SKM-1 treated with dmso at 0.1 percent for 144 hours (cell line): ENCODE measurements around the gene RAP1GAP.

Experiments
- DNase-seq: peaks from one replicate; lab custom pipeline; 2025; ENCODE audit not compliant: unreplicated experiment; lab: John Stamatoyannopoulos, UW

RAP1GAP gene

DNA sequence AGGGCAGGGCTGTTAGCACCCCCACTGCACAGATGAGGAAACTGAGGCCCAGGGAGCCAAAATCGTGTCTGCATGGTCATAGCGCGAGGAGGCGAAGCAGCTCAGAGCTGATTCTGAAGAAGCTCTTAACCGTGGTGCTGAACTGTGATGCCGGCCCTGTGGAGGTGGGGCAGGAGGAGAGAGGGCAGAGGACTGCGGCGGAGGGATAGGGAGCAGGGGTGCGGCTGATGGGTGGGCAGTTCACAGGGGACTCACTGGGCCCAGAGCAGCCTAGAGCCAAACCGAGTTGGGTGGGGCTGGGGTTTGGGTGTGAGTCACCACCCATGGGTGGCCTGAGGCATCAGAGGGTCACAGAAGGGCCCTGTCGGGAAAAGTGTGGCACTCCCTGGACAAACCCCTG is 74.7 kb downstream of the RAP1GAP start:
- DNase-seq: no peak

- no peak for DNase-seq
Observed at GRCh38 chr1:21593231-21593630, 75.9 kb downstream of the RAP1GAP start.

- no peak for DNase-seq
Observed at GRCh38 chr1:21592086-21592865, 76.9 kb downstream of the RAP1GAP start.

DNA sequence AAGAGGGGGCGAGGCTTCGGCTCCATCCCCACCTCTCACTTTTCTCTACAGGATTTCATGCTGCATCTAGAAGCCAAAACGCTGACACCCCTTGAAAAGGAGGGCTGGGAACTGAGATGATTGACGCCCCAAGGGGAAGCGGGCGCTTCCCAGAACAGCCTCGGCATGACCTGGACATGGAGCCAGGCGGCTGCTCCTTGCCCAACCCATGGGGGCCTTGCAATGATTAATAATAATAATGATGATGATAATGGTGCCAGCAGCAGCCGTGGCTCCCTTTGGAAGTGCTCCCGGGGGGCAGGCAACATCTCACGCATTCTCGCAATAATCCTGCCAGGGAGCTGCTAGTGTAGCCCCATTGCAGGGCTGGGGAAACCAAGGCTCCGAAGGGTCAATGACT is 78.2 kb downstream of the RAP1GAP start:
- no peak for DNase-seq

DNA sequence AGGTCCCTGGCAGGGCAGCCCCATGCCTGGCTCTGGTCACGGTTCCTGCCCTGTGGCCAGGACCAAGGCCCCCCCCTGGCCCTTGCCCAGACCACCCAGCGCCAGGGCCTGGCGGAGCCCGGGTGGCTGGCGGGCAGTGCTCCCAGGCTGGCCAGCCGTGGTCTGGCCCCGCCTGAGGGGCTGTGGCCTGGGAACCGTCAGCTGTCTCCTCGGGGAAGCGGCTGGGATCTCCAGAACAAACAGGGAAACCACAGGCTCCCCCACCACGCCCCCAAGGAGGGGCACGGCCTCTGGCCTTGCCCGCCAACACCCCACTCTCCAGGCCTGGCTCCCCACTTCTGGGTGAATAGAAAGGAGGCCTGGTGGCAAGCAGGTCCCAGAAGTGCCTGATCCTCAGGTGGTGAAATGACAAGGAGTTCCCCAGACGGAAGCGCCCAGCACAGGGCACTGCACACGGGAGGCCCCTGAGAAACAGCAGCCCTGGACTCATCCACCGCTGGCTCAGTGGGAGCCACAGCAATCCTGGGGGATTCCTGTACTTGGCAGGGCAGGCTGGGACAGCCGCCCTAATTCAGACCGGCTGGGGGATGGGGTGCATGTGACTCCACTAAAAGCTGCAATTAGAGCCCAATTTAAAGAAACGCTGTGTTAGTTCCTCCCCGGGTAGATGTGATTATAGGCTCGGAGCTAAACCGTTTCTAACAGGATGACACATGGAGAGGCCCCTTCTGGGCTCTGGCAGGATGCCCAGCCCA is 78.9 kb downstream of the RAP1GAP start:
- no peak for DNase-seq

DNA sequence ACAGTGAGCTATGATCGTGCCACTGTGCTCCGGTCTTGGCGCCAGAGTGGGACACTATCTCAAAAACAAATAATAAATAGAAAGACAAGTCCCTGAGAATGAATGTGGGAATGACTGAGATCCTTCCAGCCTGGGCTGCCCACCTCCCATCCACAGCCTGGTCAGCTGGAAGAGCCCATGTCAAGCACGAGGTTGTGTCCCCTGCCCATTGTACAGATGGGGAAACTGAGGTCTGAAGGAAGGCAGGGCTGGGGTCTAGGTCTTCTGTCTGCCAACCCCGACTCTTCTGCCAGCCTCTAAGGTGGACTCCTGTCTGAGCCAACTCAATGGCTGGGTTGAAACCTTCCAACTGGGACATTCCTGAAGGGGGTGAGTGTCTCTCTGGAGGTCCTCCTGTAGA is 79.5 kb downstream of the RAP1GAP start:
- no peak for DNase-seq

DNA sequence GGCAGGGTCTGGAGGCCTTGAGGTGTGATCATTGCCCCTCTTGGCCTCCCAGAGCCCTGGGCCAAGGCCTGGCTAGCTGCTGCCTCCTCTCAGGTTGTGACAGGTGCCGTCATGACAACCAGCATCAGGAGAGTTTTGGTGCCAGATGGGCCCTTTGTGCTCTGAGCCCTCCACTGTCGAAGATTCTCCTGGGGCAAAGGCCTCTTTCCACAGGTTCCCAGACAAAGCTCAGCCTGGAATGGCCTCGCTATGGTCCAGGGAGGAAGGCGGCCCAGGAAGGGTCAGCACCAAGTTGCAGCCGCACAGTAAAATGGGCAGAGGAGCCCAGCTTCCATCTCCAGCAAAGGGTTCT is 81.6 kb downstream of the RAP1GAP start:
- no peak for DNase-seq

DNA sequence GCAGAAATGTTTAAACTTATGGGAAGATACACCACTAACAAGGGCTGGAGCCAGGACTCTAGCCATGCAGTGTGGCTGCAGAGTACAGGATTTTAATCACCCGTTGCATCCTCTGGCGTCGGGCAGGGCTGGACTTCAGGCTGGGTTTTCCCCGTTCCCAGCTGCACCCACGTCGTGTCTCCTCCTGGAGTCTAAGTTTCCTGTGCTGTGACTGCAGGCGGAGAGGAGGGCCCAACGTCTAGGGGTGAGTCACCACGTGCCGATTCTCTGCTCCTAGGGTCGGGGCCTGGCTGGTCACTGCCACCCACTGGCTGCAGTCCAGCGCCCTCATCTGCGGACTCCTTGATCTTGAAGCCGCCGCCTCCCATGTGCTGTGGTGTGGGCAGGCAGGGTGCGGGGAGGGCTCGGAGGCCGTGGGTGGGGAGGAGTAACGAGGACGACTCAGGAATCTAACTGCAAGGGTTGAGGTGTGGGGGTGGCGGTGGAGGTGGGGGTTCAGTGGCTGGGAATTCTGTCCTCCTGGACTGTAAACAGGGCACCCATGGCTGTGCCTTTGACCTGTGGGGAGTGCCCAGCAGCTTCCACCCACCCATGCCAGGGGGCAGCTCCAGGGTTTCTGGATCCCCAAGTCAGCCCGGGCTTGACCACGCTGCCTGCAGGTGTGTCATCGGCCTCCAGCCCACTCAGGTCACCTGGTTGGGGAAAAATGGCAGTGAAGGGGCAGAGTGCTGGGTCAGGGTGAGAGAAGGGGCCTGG is 82.1 kb downstream of the RAP1GAP start:
- no peak for DNase-seq

DNA sequence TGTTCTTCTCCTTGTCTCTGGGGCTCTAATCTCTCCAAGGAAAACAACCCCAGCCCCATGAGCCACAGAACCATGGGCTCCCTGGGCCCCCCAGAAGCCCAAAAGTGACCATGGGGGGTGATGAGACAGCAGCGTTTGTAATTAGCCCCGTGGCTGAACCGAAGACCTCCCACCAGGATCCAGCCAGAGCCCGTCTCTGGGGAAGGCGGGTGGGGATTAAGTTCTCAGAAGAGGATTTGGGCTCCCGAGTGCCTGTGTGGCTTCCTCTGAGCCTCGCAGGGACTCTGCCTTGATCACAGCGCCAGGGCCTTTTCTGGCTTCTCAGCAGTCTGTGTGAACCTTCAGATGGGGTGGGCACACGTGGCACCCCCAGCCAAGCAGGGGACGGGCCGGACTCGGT is 82.9 kb downstream of the RAP1GAP start:
- DNase-seq: no peak

GRCh38 chr1:21585037-21585436 is 84.1 kb downstream of the RAP1GAP start:
- DNase-seq: no peak

GRCh38 chr1:21584096-21584495 is 85.1 kb downstream of the RAP1GAP start:
- DNase-seq: no peak

- DNase-seq: no peak
Observed at GRCh38 chr1:21579791-21580190, 89.4 kb downstream of the RAP1GAP start.

DNA sequence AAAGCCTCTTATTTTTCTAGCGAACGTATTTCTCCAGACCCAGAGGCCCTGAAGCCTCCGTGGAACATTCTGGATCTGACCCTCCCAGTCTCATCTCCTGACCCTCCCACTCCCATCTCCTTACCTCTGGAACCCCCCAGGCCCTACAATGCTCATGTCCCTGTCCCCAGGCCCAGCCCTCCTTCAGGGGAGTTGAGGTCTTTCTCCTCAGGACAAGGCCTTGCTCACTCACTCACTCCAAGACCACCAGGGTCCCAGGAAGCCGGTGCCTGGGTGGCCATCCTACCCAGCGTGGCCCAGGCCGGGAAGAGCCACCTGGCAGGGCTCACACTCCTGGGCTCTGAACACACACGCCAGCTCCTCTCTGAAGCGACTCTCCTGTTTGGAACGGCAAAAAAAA is 91.2 kb downstream of the RAP1GAP start:
- no peak for DNase-seq

DNA sequence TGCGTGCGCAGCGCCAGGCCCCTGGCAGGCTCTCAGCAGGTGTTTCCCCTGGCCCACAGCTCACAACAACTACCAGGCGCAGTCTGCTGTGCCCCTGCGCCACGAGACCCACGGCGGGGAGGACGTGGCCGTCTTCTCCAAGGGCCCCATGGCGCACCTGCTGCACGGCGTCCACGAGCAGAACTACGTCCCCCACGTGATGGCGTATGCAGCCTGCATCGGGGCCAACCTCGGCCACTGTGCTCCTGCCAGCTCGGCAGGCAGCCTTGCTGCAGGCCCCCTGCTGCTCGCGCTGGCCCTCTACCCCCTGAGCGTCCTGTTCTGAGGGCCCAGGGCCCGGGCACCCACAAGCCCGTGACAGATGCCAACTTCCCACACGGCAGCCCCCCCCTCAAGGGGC is 91.8 kb downstream of the RAP1GAP start:
- DNase-seq: no peak

DNA sequence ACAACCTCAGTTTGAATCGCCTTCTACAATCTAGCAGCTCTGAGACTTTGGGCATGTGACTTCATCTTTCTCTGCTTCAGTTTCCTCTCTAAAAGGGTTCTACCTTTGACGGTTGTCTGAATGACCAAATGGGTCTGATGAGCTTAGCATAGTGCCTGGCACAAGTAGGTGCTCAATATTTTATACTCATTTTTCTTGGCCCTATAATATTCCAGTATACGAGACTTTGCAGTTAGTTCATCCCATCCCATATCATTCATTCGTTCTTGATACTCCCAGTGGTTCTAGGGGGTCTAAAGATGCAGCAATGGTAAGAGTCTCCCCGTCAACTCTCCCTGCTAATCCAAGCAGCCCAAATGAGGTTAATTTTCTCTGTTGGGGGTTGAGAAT is 92.4 kb downstream of the RAP1GAP start:
- no peak for DNase-seq

DNA sequence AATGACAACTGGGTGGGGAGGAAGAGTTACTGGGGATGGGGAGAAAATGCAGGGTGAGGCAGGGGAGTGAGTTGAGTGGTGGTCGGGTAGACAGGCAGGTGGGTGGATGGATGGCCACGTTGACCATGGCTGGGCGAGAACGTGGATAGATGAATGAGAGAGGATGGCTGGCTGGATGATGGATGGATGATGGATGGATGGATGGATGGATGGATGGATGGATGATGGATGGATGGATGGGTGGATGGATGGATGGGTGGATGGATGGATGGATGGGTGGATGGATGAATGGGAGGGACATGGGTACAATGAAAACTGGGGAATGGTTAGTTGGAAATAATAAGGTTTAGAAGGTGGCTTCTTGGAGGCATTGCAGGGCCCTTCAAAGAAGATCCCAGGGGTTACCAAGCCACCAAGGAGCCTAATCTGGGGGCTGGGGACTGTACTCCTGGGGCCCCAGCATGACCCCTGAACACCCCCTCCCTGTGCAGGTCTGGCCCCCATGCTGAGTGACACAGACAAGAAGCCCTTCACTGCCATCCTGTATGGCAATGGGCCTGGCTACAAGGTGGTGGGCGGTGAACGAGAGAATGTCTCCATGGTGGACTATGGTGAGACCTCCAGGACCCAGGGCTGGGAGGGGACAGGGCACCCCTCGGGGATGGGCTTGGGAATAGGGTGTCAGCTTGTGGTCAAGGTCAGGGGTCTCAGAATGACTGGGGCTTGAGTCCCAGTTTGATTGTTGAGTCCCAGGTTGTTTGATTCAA is 92.9 kb downstream of the RAP1GAP start:
- no peak for DNase-seq

GRCh38 chr1:21575351-21575942 is 93.7 kb downstream of the RAP1GAP start:
- DNase-seq: no peak

- DNase-seq: no peak
Observed at GRCh38 chr1:21574466-21575151, 94.5 kb downstream of the RAP1GAP start.

- DNase-seq: peak; percentile 26
Observed at GRCh38 chr1:21573971-21574465, 95.1 kb downstream of the RAP1GAP start.

DNA sequence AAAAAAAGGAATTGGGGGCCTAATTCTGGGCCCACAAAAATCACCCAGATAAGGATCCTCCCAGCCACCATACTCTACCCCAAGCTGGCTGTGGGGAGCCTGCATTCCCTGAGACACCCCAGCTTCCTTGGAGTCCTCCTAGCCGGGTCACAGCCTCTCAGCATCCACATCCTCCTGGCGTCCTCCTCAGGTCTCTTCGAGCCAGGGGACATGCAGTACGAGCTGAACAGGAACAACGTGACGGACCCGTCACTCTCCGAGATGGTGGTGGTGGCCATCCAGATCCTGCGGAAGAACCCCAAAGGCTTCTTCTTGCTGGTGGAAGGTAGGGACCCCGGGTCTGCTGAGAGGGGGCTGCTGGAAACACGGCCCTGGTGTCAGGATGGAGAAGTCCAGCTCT is 95.7 kb downstream of the RAP1GAP start:
- no peak for DNase-seq
